Right renal pelvis (tissue), 4 donors: Measurements from ENCODE around the gene CPLANE2. TPM values are rescaled to one million over a fixed set of nuclear protein-coding genes. Genes with fewer than 3 reads are reported as not detected.

Experiments
- DNase-seq, 4 donors: peaks; one replicate each; pipeline ENCODE4 v3.0.0-alpha.2; 2013; ENCODE audit warnings: low read depth in 4 of 4, low spot score in 3 of 4, missing footprints in 1 of 4
- polyA plus RNA-seq, 4 donors: library from polyadenylated mRNA; unstranded; fragments of 120-200 nt; gene quantifications; one replicate each; pipeline ENCODE4 v1.2.1, GENCODE V29; 2013; ENCODE audit not compliant: insufficient read length in 4 of 4

Gene CPLANE2
- polyA plus RNA-seq, 4 donors: 4.0 to 7.6 (median 5.7) TPM

DNA sequence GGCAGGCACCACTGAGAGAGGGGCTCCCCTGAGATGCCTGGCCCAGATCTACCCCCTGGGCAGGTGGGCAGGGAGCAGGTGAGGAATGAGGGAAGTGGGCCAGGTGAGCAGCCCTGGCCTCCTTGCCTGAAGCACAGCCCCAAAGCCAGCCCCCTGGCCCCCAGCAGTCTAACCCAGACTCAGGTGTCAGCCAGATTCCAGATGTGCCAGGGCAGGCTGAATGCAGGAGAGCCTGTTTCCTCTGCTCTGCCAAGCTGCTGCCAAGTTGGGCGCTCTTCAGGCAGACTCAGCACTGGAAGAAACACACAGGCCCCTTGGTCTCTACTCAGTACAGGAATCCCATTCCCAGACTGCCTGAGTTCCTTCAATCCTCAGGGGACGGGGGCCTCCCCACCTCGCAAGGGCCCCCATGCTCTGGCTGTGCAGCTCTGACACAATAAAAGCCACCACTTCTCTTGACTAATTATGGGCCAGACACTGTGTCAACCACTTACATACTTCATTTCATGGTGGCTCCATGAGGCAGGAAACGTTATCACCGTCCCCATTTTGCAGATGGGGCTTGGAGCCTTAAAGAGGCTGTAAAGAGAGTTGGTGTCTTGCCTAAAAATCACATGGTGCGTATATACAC, 45.0 kb downstream of the CPLANE2 start:
- no peak for DNase-seq

DNA sequence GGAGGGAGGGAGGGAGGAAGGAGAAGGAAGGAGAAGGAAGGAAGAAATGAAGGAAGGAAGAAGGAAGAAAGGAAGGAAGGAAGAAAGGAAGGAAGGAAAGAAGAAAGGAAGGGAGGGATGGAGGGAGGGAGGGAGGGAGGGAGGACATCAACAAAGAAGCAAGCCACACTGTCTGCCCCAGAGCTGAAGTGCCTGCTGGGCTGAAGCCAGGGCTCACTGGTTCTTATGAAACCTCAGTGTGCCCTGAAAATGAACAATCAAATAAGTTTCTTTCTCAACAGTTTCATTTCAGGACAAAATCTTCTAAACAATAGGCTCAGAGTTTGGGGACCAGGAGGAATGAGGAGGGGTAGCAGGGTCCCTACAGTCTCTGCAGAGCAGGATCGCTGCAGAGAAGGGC, 45.7 kb downstream of the CPLANE2 start:
- DNase-seq: no peak

DNA sequence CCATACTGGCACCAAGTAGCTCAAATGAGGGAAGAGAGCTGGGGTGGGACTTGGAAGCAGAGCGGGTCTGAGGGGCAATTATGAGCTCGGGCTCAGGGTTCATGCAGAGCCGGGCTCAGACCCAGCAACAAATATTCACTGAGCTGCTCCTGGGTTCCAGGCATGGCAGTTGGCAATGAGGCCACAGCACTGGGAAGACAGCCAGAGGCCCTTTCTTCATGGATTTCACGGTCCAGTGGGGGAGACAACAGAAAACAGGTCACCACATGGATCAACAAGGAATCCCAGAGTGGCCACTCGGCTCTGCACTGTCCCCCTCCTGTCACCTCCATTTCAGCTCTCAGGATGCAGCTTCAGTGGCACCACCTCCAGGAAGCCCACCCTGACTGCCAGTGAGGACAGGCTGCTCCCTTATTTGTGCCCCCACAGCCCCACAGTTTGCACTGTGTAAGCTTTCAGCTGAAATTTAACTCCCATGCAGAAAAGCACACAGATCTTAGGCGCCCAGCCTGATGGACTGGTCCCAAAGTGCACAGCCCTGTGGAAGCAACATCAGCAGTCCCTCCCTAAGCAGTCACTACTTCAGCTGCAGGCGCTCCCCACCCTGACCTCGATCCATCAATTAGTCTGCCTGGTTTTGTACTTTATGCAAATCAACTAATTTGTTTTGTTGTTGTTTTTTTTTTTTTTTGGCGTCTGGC, 46.9 kb downstream of the CPLANE2 start:
- DNase-seq: no peak

DNA sequence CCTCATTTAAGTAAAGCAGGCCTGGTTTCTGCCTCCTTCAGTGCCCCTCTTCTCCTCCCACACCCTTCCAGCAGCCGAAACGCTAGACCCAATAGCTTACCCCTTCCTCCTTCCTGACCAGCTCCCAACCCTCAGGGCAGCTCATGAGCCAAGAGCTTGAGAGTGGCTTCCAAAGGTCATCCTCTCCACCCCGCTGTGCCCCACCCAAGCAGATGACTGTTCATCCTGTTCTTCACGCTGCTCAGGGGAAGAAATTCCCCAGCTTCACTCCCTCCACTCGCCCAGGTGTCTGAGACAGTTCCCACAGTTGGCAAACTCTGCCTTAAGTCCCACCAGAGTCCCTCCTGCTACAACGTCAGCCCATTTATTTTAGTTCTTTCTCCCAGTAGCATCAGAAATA, 48.0 kb downstream of the CPLANE2 start:
- no peak for DNase-seq

DNA sequence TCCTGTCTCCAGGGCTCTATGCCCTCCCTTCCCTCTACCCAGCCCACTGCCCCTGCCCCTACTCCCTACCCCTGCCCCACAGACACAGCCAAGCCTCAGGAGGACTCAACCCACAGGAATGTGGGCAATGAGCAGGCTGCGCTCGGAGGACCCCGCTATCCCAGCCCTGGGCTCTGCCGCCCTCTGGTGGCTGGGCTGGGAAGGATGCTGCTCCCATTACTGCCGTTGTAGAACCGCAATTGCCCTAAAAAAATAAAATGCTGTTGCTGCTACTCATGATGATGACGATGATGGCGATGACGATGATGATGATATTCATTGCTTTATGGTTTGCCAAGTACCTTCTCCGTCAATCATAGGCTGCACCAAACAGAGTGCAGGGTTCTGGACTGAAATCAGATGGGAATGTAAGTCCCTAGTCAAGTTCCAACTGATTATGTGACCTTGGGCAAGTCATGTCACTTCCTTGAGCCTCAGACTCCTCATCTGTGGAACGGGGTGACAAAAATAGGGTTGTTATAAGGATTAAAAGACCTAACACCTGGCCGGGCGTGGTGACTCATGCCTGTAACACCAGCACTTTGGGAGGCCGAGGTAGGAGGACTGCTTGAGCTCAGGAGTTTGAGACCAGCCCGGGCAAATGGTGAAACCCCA, 49.1 kb downstream of the CPLANE2 start:
- DNase-seq: no peak

DNA sequence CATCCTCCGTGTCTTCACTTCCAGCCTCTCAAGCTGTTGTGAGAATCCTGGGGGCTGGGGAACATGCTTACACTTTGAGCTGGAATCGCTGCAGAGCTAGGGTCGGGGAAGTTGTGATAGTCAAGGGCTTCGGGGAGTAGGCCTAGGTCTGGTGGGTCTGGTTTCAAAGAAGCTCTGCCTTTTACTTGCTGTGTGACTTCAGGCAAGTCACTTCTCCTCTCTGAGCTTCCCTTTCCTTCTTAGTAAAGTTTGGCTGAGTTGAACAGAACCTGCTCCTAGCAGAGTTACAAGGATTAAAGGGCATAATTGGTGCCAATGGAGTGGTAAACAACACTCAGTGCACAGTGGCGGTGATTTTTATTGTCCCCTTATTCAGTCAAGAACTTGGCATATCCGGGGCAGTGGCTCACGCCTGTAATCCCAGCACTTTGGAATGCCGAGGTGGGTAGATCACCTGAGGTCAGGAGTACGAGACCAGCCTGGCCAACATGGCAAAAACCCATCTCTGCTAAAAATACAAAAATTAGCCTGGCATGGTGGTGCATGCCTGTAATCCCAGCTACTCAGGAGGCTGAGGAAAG, 50.2 kb downstream of the CPLANE2 start:
- no peak for DNase-seq

DNA sequence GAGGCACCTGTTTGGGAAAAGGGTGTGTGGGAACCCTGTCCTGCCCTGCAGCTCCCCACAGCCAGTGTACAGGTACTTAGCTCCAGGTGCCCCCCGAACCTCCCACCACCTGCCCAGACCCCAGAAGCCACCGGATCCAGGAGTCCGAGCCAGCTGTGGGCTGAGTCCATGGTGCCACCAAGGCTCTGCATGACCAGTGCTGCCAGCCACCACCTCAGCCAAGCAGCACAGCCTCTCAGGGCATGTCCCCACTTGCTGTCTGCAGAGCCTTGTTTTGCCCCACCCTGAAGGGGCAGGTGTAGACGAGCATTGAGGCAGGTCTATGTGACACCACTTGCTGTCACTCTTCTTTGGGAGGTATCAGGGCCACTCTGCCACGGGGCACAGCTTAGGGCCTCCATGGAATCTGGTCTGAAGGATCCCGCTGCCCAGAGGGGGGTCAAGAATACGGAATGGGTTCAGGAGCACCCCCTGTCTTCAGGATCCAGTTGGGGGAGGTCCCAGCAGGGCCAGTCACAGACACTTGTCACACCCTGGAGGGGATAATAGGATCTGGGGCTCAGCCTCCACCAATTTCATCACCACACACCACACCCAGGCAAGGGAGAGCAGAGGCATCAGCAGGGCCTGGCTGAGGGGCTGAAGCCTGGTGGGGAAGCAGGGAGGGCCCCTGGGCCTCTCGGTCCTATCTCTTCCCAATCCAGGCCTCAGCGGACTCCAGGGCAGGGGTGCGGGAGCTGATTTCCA, 52.3 kb downstream of the CPLANE2 start:
- no peak for DNase-seq

DNA sequence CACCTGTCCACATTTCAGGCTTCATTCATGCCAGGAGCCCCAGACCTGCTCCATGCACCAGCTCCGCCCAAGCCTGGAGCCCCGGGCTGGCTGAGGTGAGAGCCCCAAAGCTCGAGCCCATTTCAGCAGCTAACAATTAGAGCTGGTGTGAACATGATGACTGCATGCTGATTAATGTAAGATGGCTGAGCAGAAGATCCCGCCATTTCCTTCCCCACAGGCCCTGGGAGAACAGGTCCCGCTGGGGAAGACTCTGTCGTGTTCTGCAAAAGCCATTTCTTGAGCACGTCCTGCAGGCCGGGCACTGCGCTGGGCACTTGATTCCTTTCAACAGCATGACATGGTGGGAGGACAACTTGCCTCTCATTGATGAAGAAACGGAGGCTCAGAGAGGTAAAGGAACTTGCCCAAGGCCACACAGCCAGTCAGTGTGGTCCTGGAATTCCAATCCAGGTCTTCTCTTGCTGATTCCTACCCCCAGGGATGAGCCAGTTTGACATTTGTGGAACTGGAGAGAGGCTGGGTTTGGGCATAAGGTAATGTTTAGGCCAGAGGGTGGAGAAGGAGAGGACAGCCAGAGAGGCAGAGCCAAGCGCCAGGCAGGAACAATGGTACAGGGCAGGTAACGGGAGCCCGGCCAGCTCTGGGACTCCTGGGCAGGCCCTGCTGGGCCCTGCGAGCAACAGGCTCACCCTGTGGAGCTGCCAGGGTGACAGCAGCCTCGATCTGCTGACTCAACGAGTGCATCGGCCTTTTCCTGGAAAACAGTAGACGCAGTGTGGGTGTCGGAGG, 53.0 kb downstream of the CPLANE2 start:
- DNase-seq: no peak

DNA sequence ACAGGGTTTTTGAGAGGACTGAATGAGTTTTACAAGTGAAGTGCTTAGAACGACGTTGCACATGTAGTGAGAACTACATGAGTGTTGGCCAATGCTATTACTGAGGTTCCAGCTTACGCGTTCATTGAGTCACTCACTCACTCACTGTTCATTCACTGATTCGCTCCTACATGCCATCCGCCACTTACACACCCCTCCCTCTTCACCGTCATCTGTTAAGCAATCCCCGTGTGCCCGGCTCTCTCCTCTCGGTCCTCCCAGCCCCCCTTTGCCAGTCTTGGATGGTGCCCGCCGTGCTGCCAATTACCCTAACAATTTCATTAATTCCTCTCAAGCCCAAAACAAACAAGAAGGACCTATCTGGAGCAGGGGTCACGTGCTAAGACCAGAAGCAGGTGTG, 53.8 kb downstream of the CPLANE2 start:
- no peak for DNase-seq

DNA sequence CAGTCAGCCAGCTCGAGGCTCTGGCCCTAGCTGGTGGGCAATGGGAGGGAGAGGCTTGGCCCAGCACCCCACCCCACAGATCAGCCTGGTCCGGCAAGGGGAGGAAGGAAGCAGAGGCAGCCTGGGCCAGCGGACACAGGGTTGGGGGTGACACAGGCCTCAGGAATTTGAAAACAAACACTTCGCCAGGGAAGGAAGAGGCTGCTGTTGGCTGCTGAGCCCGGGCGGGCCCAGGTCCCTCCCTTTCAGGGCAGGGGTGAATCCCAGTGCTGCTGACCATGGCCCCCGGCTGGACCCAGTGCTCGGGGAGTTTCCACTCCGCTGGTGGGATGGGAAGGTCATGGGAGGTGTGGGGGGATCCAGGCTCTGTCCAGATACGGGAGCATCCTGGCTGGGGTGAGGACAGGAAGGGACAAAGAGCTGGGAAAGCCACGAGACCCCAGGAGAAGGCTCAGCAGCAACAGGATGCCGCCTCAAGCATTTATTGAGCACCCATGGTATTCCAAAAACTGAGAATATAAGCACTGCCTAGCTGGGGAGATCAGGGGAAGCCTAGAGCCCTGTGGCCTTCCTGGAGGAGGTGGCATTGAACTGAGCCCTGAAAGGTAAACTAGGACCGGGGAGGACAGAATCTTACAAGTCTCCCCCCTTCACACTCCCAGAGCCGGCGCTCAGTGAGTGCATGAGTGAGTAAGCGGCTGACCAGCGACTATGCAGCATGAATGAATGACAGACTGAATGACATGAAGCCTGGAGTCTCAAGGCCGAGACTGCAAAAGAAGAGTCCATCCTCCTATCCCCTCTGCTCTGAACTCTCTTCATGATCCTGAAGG, 54.9 kb downstream of the CPLANE2 start:
- DNase-seq: peak in 2 of 4 donors; percentile 73 to 76

Other genes with a start within 250 kb of the CPLANE2 start
- gene SRARP, start 232.9 kb downstream of the CPLANE2 start, polyA plus RNA-seq: under 1 TPM in 3 of 4 donors, not detected in 1; 0.07 to 0.12 (median 0.10) TPM
- gene HSPB7, start 219.1 kb downstream of the CPLANE2 start, polyA plus RNA-seq: 1 to 10 TPM; 4.0 to 5.8 (median 4.4) TPM
- 10 to 100 TPM; 15.6 to 26.9 (median 18.3) TPM for gene CLCNKA, start 215.1 kb downstream of the CPLANE2 start, polyA plus RNA-seq
- gene CLCNKB, start 193.4 kb downstream of the CPLANE2 start, polyA plus RNA-seq: 10 to 100 TPM; 41.6 to 77.0 (median 57.5) TPM
- gene FAM131C, start 163.5 kb downstream of the CPLANE2 start, polyA plus RNA-seq: 1 to 10 TPM; 1.4 to 2.3 (median 2.0) TPM
- 10 to 100 TPM; 14.7 to 19.7 (median 17.7) TPM for gene EPHA2, start 81.1 kb downstream of the CPLANE2 start, polyA plus RNA-seq
- 10 to 100 TPM; 17.1 to 22.0 (median 20.8) TPM for gene ARHGEF19, start 24.5 kb downstream of the CPLANE2 start, polyA plus RNA-seq
- gene FBXO42, start 115.3 kb upstream of the CPLANE2 start, polyA plus RNA-seq: 10 to 100 TPM; 21.1 to 24.8 (median 22.1) TPM
- gene SZRD1, start 130.1 kb upstream of the CPLANE2 start, polyA plus RNA-seq: 100 to 1,000 TPM; 114 to 121 (median 116) TPM
- gene SPATA21, start 200.2 kb upstream of the CPLANE2 start, polyA plus RNA-seq: under 1 TPM in 1 of 4 donors, not detected in 3; 0.17 TPM
- 10 to 100 TPM; 64.2 to 72.9 (median 69.4) TPM for gene NECAP2, start 203.5 kb upstream of the CPLANE2 start, polyA plus RNA-seq